Adrenal gland (tissue), 12 donors: ENCODE results near the gene KHSRP. TPM values are rescaled to one million over a fixed set of nuclear protein-coding genes. Genes with fewer than 3 reads are reported as not detected.

Experiments used
- DNase-seq, 7 donors: peaks; one replicate each; pipeline ENCODE4 v3.0.0-alpha.2; 2019 to 2020
- H3K27ac ChIP-seq, 5 donors: fragments of 200-600 bp; sonication (generic) in 4 of 5; 1 replicate in 3 of 5; 2 replicates in 2 of 5; pipeline versions ENCODE4 v1.5.1 to v1.8.0; 2016 to 2020; ENCODE audit warnings: mild to moderate bottlenecking in 1 of 5
- H3K27me3 ChIP-seq: fragments of 200-600 bp; 2 replicates; pipeline ENCODE4 v1.8.0; 2021
- H3K36me3 ChIP-seq, 2 donors: fragments of 200-600 bp; replicated peaks in 1 of 2; 1 replicate in 1 of 2; 2 replicates in 1 of 2; pipeline versions ENCODE4 v1.5.1 to v1.8.0; 2018 to 2022
- H3K4me1 ChIP-seq, 2 donors: fragments of 200-600 bp; replicated peaks in 1 of 2; 1 replicate in 1 of 2; 2 replicates in 1 of 2; pipeline versions ENCODE4 v1.5.1 to v1.8.0; 2018 to 2021
- H3K4me3 ChIP-seq, 4 donors: fragments of 200-600 bp; sonication (generic) in 3 of 4; one replicate each; pipeline ENCODE4 v1.5.1; 2016 to 2018
- H3K9me3 ChIP-seq, 3 donors: fragments of 200-600 bp; sonication (generic) in 1 of 3; replicated peaks in 1 of 3; 1 replicate in 2 of 3; 2 replicates in 1 of 3; pipeline versions ENCODE4 v1.5.1 to v1.8.0; 2016 to 2021
- POLR2A ChIP-seq, 2 donors: fragments of 450-650 bp; IDR thresholded peaks; one replicate each; pipeline ENCODE4 v1.6.1; 2017; ENCODE audit warnings: antibody characterized with exemption in 2 of 2, mild to moderate bottlenecking in 2 of 2, moderate library complexity in 1 of 2
- WGBS, 4 donors: extraction: QIAGEN DNeasy Blood & Tissue Kit in 2 of 4; methylation state at CpG; one replicate each; pipeline versions ENCODE4 v1.1.5 to v1.1.7; 2013 to 2017; 5-methylcytosine and 5-hydroxymethylcytosine counted together
- intact Hi-C, 2 donors: fragments of 100-400 bp; cut with DNase I; formaldehyde crosslinking; loops; one replicate each; pipeline versions ENCODE4 v1.14.1 to v1.15.0; 2022 to 2023
- polyA plus RNA-seq, 3 donors: library from polyadenylated mRNA; stranded (reverse); fragments of 200-250 nt in 2 of 3; fragments of 350-450 nt in 1 of 3; fragmentation: Illumina TruSeq in 1 of 3; extraction: RNeasy Lipid Tissue Mini Kit (QIAGEN cat#74804) in 1 of 3; gene quantifications; one replicate each; pipeline ENCODE4 v1.2.3, GENCODE V29; 2013 to 2014
- total RNA-seq, 9 donors: library from RNA; depleted of rRNA in 4 of 9; stranded (reverse); fragments of >200 nt in 4 of 9; fragments of 120-200 nt in 1 of 9; fragmentation: NEBNext Ultra II Directional in 1 of 9; extraction: Animal tissue kit (Norgen Biotek cat#: 25700) in 1 of 9; gene quantifications; one replicate each; pipeline versions ENCODE4 v1.1.0 to v1.2.4, GENCODE V29; 2013 to 2023
- TF ChIP-seq, protein P1 (sequence below), 6 experiments: fragments of 450-650 bp in 4 of 6; fragments of 200-600 bp in 2 of 6; sonication (generic) in 1 of 6; IDR thresholded peaks; 1 replicate in 5 of 6; 2 replicates in 1 of 6; pipeline versions ENCODE4 v1.5.1 to v1.8.0; 2016 to 2021; ENCODE audit warnings: antibody characterized with exemption in 6 of 6, mild to moderate bottlenecking in 2 of 6, moderate library complexity in 1 of 6
- donor health status: healthy with polysubstance abuse.
- donor health status: Bipolar disorder and iron deficiency.
- donor health status: DM: yes; HTN: yes; CAD: no.
- donor health status: DM: no; HTN: no; CAD: no.
- donor health status: DM: no; HTN: no; CAD: no.
- donor health status: DM: yes; HTN: yes; CAD: no.

Gene KHSRP
- total and polyA plus RNA-seq, 12 donors, result 44.6 to 261 (median 134) TPM

DNA sequence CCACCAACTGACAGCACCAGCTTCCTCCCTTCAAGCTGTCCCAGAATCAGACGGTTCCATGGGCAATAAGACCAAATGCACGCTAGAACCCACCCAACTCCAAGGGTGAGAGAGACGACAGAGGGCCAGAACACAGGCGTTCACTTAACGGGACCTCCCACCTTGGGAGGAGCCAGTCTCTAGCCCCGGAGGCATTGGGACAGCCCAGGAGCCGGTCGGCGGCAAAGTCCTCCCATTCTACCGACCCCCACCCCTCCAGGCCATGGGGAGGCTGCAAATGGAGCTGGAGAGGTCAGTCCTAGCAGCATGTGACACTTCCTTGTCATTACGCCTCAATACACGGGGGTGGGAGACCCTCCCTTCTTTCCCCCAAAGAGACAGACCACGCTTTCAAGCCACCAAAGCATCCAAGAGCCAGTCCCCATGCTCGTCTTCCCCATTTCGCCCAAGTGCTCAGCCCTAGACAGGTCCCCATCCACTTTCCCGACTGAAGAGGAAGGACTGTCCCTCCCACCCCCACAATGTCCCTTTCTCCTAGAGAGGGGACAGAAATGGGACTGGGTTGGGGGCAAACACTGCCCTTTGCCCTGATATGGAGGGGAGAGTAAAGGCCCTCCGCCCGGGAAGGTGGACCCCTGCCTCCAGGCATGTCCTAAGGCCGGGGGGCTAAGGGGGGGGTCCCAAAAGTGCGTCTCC lies 964 bp downstream of the KHSRP start:
- 0 to 2% (median 1%) methylated on average over 11 to 20 of the region's 20 CpGs for WGBS, 4 donors
- intact Hi-C loops, result no loop called here
- Histone ChIP-seq H3K27ac (peak overlapping the region in 4 of 5 donors; percentile 51 to 87 (median 68)), H3K36me3 (peaks cover 0 to 31% of the 10 kb centered on the region in 2 donors), H3K4me3 (peak overlapping the region; percentile 50 to 84 (median 65)), H3K27me3 (no peaks in the 10 kb centered on the region), H3K4me1 (peaks cover 3 to 28% of the 10 kb centered on the region in 2 donors), H3K9me3 (no peaks in the 10 kb centered on the region)
- DNase-seq, result peak; percentile 42 to 75 (median 59)
- peak in 1 of 2 donors; percentile 16 for TF ChIP-seq POLR2A (IDR thresholded peaks at IDR 0.05)
- TF ChIP-seq, protein P1, sequence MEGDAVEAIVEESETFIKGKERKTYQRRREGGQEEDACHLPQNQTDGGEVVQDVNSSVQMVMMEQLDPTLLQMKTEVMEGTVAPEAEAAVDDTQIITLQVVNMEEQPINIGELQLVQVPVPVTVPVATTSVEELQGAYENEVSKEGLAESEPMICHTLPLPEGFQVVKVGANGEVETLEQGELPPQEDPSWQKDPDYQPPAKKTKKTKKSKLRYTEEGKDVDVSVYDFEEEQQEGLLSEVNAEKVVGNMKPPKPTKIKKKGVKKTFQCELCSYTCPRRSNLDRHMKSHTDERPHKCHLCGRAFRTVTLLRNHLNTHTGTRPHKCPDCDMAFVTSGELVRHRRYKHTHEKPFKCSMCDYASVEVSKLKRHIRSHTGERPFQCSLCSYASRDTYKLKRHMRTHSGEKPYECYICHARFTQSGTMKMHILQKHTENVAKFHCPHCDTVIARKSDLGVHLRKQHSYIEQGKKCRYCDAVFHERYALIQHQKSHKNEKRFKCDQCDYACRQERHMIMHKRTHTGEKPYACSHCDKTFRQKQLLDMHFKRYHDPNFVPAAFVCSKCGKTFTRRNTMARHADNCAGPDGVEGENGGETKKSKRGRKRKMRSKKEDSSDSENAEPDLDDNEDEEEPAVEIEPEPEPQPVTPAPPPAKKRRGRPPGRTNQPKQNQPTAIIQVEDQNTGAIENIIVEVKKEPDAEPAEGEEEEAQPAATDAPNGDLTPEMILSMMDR (IDR thresholded peaks at IDR 0.05), result no peak

- H3K9me3 ChIP-seq, result no peaks in the 10 kb centered on the region
- H3K27ac ChIP-seq, result no peak overlapping the region
- WGBS, 4 donors, result 67 to 78% (median 73%) methylated on average over 17 to 20 of the region's 20 CpGs
- peaks cover 0 to 54% of the 10 kb centered on the region in 2 donors for H3K36me3 ChIP-seq
- peaks cover 3 to 37% of the 10 kb centered on the region in 2 donors for H3K4me1 ChIP-seq
- H3K27me3 ChIP-seq, result no peaks in the 10 kb centered on the region
- no peak for TF ChIP-seq POLR2A (IDR thresholded peaks at IDR 0.05)
- TF ChIP-seq, protein P1 (IDR thresholded peaks at IDR 0.05), result no peak
- no peak for DNase-seq
- intact Hi-C loops, result no loop called here
- no peak overlapping the region for H3K4me3 ChIP-seq
These were observed 3.3 kb downstream of the KHSRP start for GRCh38 chr19:6421075-6422014.

DNA sequence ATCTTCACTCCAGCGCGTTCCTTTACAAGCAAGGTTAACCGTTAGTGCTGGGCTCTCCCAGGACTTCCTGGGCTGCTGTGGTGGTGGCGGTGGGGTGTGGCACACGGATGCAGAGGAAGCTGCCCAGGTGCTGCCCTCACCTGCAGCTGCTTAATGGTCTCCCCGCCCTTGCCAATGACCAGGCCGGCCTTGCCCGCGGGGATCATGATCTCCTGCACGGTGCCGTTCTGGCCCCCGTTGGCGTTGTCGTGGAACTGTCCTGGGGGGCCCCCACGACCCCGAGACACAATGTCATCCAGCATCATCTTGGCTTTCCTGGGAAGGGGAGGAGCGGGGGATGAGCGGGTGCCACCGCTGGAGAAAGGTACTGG lies 6.1 kb downstream of the KHSRP start:
- H3K36me3 ChIP-seq, result peaks cover 0 to 78% of the 10 kb centered on the region in 2 donors
- no peaks in the 10 kb centered on the region for H3K9me3 ChIP-seq
- no peaks in the 10 kb centered on the region for H3K27me3 ChIP-seq
- no peak for DNase-seq
- H3K27ac ChIP-seq, result peak overlapping the region in 1 of 5 donors; percentile 73
- peaks cover 3 to 36% of the 10 kb centered on the region in 2 donors for H3K4me1 ChIP-seq
- TF ChIP-seq, protein P1 (IDR thresholded peaks at IDR 0.05), result no peak
- TF ChIP-seq POLR2A (IDR thresholded peaks at IDR 0.05), result no peak
- no peak overlapping the region for H3K4me3 ChIP-seq
- 76 to 79% (median 79%) methylated on average over 12 to 19 of the region's 19 CpGs for WGBS, 4 donors
- intact Hi-C loops, result no loop called here
